LNCAP (cell line): Measurements from ENCODE around the gene HKDC1.

Experiments
- TF ChIP-seq, protein P1 (sequence below): fragments of 450-650 bp; IDR thresholded peaks from 2 replicates; pipeline ENCODE4 v1.5.1; 2017; ENCODE audit warnings: mild to moderate bottlenecking

The HKDC1 gene

GRCh38 chr10:69222157-69223027 is 2.3 kb downstream of the HKDC1 start:
- TF ChIP-seq, protein P1, sequence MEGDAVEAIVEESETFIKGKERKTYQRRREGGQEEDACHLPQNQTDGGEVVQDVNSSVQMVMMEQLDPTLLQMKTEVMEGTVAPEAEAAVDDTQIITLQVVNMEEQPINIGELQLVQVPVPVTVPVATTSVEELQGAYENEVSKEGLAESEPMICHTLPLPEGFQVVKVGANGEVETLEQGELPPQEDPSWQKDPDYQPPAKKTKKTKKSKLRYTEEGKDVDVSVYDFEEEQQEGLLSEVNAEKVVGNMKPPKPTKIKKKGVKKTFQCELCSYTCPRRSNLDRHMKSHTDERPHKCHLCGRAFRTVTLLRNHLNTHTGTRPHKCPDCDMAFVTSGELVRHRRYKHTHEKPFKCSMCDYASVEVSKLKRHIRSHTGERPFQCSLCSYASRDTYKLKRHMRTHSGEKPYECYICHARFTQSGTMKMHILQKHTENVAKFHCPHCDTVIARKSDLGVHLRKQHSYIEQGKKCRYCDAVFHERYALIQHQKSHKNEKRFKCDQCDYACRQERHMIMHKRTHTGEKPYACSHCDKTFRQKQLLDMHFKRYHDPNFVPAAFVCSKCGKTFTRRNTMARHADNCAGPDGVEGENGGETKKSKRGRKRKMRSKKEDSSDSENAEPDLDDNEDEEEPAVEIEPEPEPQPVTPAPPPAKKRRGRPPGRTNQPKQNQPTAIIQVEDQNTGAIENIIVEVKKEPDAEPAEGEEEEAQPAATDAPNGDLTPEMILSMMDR, result peak; percentile 63

- TF ChIP-seq, protein P1, result no peak
Observed at GRCh38 chr10:69223028-69223342, 2.9 kb downstream of the HKDC1 start.

DNA sequence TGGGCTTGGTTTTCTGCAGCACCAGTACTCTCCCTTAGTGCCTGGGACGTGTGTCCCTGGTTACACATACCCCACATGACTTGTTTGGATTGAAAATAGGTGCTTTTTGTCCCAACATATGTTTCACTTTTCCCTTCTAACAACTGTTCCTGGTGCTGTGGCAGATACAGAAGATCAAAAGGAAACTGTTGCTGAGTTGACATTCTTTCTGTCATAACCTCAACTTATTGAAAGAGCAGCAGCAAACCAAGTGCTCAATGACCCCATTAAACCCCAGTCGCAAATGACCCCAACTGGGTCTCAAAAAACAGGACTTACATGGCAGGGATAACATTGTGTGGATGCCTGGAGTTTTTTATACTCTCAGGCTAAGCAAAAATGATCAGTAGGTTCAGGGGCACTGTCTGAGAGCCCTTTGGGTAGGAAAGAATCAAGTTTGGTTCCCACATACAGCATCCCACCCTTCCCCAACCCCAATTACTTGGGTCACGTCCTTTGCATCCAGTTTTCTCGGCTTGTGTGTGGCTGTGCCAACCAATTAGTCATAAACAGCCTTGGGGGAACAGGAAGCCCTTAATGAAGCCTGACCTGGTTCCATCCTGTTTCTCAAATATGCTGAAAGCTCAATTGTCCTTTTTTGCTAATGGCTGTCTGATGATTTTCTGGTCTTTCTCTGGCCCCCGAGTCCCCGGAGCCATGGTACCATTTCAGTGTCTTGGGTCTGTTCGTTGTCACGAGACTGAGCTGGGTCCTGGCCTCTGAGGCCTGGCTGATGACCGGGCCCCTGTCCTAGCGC is 4.9 kb downstream of the HKDC1 start:
- TF ChIP-seq, protein P1, result no peak

DNA sequence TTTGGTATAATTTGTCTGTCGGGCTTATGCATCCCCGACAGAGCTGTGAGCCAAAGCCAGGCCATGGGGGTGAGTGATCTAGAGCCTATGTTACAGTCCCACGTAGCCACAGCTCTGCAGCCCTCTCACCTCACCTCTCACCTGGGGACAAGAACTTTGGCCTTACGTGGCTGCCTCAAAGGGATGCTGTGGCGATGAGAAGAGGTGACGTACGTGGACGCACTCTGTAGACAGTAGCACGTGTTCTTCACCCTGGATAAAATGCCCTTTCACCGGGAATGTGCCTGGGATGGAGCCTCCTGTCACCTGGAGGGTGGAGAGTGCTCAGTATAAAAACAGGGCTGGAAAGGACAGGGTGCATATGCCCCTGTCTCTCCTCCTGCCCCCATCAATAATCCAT is 5.5 kb downstream of the HKDC1 start:
- TF ChIP-seq, protein P1, result no peak

DNA sequence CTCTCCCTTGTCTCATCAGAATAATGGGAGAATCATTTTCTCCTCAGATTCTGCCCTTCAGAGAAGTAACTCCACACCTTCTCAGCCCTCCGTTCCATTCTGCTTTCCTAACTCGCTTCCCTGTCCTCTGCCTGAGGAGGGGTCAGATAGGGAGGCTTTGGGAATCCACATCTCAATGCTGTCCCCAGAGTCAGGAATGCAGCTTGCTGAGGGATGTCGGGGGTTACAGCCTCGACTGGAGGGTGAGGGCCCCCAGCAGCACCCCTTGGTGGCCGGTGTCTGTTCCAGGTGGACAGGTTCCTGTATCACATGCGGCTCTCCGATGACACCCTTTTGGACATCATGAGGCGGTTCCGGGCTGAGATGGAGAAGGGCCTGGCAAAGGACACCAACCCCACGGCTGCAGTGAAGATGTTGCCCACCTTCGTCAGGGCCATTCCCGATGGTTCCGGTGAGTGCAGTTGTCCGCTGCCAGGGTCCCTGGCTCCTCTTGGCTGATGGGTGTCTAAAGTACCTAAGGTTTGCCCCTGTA is 6.9 kb downstream of the HKDC1 start:
- TF ChIP-seq, protein P1, result no peak

DNA sequence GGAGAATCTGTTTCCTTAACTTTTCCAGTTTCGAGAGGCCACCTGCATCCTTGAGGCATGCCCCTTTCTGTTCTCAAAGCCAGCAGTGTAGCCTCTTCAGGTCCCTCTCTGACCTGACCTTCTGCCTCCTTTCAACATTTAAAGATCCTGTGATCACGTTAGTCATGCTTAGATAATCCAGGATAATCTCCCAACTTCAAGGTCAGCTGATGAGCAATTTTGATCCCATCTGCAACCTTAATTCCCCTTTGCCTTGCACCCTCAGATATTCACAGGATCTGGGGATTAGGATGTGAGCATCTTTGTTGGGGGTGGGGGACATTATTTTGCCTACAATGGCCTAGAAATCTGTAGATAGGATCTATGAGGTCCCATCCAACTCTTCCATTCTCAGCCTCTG is 8.0 kb downstream of the HKDC1 start:
- TF ChIP-seq, protein P1, result no peak

- TF ChIP-seq, protein P1, result no peak
Observed at GRCh38 chr10:69229616-69229916, 9.4 kb downstream of the HKDC1 start.
